ENCODE data around the gene ATP10A.

The ATP10A gene

DNA sequence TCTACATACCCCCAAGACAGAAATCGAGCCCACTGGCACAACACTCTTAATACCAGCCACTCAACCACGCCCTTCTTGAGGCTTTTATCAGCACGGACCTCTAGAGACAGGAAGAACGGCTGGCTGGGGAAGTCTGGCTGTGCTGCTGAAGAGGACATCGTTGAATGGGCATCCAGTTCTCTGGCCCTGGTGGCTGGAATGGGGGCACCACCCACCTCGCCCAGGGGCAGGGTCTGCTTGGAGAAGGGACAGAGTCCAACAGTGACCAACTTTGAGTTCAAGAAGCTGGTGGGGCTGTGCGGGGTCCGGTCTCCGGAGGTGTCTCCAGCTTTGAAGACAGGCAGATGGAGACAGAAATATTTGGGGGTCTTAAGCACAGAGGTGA, 77.5 kb downstream of the ATP10A start:
- DNase-seq (ENCODE audit: low read depth) = no peak
- H3K4me3 ChIP-seq (ENCODE audit: low read depth, low read length) = no peak overlapping the region
- TF ChIP-seq, protein P1, sequence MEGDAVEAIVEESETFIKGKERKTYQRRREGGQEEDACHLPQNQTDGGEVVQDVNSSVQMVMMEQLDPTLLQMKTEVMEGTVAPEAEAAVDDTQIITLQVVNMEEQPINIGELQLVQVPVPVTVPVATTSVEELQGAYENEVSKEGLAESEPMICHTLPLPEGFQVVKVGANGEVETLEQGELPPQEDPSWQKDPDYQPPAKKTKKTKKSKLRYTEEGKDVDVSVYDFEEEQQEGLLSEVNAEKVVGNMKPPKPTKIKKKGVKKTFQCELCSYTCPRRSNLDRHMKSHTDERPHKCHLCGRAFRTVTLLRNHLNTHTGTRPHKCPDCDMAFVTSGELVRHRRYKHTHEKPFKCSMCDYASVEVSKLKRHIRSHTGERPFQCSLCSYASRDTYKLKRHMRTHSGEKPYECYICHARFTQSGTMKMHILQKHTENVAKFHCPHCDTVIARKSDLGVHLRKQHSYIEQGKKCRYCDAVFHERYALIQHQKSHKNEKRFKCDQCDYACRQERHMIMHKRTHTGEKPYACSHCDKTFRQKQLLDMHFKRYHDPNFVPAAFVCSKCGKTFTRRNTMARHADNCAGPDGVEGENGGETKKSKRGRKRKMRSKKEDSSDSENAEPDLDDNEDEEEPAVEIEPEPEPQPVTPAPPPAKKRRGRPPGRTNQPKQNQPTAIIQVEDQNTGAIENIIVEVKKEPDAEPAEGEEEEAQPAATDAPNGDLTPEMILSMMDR (IDR thresholded peaks at IDR 0.05; ENCODE audit: control insufficient read depth, extremely low read depth, insufficient read depth) = no peak

DNA sequence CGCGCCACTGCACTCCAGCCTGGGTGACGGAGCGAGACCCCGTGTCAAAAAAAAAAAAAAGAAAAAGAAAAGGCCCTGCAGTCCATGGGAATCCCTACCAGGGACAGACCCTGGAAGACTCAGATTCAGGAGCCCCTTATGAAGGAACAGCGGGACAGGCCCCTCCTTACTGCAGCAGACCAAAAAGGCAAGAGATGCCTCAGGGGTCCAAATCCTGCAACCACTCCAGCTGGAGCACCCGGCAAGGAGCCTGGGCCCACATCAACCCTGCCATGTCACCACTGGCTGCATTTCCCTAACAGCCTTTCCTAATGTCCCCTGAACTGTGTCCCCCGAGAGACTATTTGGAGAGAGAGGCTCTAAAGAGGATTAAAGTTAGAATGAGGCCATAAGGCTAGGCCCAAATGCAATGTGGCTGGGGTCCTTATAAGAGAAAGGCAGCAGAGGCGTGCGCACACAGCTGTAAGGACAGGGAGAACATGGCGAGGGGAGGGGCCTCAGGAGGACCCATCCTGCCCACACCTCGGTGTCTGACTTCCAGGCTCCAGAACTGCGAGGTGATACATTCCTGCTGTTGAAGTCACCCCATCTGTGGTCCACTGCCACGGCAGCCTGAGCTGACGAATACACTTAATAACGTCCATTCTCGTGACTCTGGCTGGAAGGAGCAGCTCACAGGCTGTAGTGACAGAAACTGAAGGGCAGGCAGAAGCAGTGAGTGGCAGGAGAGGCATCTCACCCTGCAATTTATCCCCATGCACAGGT, 78.1 kb downstream of the ATP10A start:
- TF ChIP-seq, protein P1 (IDR thresholded peaks at IDR 0.05; ENCODE audit: control insufficient read depth, extremely low read depth, insufficient read depth) = no peak
- no peak overlapping the region for H3K4me3 ChIP-seq (ENCODE audit: low read depth, low read length)
- no peak for DNase-seq (ENCODE audit: low read depth)

DNA sequence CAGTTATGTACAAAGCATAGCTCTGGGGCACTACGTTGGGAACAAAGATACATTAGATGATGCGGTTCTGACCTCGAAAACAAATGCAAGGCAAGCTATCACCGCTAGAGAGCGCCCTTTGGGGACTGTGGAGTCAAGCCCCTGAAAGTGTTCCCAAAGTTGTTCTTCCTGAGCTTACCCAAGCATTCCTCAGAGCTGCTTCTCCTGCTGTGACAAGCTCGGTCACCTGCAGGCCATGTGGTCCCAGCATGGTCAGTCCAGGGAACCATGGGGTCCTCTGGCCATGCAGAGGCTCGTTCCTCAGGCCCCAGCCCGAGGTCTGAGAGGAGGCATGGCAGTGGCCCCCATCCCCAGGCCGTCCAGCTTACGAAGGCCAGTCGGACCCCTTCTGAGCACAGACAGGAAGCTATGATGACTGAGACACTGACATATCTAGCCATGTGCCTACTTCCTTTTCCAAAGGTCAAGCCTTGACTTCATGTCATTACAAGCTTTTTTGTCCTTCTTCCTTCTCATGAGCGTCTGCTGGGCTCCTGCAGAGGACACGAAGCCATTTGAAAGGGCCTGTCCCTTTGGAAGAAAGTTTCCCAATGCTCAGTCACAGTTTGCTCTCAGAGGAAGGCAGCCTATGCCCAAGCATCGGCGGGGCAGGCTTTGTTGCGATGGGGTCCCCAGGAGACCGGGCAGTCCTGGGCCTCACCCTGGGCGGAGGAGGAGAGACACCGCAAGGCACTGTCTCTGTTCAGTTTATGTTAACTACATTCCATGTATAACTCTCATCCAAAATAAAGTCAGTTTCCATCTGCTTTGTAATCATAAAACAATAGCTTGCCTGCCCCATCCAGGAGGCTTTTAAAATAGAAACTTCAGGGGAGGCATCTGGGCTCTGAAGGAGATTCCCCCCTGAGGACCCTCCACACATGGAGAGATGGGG, 79.3 kb downstream of the ATP10A start:
- no peak for DNase-seq (ENCODE audit: low read depth)
- H3K4me3 ChIP-seq (ENCODE audit: low read depth, low read length) = no peak overlapping the region
- TF ChIP-seq, protein P1 (IDR thresholded peaks at IDR 0.05; ENCODE audit: control insufficient read depth, extremely low read depth, insufficient read depth) = peak; percentile 27

DNA sequence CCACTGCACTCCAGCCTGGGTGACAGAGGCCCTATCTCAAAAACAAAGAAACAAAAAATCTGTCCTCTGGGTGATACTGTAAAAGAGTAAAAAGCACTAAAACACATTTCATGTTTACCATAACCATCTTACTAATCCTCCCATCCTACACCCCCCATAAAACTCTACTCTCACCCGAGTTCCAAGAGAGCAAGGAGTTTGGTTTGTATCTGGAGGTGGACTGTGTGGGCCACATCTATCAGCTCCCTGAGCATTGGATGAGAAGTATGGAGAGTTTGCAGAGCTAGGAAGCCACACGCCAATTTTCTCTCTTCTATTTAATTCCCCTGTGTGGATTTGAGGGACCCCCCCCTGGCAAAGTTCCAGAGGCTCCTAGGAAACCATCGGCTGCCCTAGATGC, 80.0 kb downstream of the ATP10A start:
- H3K4me3 ChIP-seq (ENCODE audit: low read depth, low read length) = no peak overlapping the region
- TF ChIP-seq, protein P1 (IDR thresholded peaks at IDR 0.05; ENCODE audit: control insufficient read depth, extremely low read depth, insufficient read depth) = no peak
- no peak for DNase-seq (ENCODE audit: low read depth)

DNA sequence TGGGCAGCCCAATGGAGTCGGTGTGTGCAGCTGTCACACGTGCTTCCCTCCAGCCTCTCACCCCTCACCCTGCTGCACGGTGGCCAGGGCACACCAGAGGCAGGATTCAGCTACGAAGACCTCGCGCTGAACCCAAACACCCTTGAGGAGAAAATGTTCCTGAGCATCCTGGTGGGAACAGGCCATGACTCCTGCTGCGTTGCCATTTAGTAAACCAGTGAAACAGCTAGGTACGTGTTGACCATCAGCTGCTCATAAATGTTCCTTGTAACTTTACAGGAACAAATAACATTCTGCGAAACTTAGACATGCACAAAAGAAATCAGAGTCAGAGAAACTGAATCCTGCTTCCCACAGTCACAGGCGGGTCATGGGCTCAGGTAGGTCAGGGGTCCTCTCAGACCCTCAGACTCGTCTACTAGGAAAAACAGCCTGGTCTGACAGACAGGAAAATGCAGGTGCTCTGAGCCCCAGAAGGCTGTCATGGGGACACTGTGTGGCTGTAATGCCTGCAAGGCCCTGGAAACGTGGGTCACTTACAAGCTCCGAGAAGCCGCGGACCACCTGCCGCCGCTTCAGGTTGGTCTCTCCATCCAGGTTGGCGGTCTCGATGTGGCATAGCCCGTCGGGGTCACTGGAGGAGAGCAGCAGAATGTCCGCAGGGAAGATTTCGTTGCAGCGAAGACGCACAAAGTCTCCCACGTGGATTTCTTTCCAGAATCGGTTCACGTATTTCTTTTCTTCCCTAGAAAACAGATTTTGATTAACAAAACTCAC, 82.5 kb downstream of the ATP10A start:
- TF ChIP-seq, protein P1 (IDR thresholded peaks at IDR 0.05; ENCODE audit: control insufficient read depth, extremely low read depth, insufficient read depth) = no peak
- H3K4me3 ChIP-seq (ENCODE audit: low read depth, low read length) = no peak overlapping the region
- DNase-seq (ENCODE audit: low read depth) = peak; percentile 46

DNA sequence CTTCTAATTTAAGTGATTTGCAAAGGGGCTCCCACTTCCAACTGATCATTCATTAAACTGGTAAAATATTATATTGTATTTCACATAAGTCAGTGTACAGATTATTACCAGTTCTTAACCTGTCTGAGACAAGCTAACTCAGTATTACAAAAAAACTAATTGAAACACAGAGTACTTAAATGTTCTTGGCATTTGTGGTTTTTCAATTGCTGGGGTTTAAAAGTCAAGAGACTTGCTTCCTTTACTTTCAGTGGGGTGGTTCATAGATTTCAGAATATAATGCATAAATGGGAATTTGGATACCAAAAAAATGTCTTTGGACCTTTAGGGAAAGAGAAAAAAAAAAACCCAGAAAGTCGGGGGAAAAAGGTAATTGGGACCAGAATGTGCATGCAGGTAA, 85.0 kb downstream of the ATP10A start:
- TF ChIP-seq, protein P1 (IDR thresholded peaks at IDR 0.05; ENCODE audit: control insufficient read depth, extremely low read depth, insufficient read depth) = no peak
- no peak for DNase-seq (ENCODE audit: low read depth)
- H3K4me3 ChIP-seq (ENCODE audit: low read depth, low read length) = no peak overlapping the region

All from LNCaP clone FGC (cell line).